Activated T-helper 9 cell treated with anti-CD3 and anti-CD28 coated beads, Interleukin-2, amount 50 U/mL, for 16 hours (primary cell): Measurements from ENCODE around the gene OR52H1.

Experiments
- DNase-seq: peaks from one replicate; pipeline ENCODE4 v3.0.0-alpha.2; 2020; ENCODE audit warnings: low read depth

OR52H1 gene

DNA sequence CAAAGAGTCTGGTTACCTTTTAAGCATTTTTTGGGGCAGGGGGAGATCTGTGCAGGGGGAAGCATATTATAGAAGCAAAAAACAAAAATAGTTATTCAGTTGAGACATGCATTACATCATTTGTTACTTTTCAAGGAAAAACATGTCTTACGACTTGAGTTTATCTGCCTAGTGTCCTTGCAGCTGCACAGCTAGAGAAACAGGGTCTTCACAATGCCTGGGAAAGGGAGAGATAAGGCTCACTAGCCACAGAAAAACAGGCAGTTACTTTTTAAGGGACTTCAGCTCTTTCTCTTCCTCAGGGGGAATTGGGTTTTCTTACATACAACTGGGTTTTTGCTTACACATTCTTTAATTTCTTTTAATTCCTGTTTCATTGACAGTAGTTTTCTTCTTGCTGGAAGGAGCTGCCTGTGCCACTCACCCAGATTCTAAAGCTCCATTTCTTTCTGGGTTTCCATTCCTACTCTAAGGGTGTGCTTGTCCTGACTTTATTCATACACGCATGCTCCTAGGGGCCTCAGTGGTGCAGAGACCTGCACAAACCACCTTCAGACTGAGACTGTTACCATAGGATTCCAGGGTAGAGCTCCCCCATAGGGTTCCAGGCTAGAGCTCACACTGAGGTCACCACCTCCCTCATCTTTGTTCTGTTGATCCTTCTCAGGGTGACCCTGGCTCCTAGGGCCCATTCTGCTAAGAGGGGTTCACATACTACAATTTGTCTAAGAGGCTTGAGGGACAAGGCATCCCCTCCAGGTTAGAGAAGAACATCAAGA, 17.1 kb downstream of the OR52H1 start:
- DNase-seq, result no peak

DNA sequence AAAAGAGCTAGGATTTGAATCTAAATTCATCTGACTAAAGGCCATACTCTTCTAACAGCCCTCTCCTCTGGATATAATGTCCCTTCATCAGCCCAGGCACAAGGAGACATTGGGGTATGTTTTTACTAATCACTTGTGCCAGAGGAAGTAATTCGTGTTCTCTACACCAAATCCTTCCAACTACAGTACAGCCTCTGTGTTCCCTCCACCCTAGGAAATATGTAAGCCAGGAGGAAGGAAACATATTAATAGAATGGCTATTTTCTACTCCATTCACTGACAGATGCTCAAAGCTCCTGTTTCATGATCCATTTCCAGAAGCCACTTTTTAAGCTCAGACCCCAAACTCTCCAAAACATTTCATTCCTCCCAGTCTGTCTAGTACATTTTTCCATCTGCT, 19.8 kb downstream of the OR52H1 start:
- no peak for DNase-seq

DNA sequence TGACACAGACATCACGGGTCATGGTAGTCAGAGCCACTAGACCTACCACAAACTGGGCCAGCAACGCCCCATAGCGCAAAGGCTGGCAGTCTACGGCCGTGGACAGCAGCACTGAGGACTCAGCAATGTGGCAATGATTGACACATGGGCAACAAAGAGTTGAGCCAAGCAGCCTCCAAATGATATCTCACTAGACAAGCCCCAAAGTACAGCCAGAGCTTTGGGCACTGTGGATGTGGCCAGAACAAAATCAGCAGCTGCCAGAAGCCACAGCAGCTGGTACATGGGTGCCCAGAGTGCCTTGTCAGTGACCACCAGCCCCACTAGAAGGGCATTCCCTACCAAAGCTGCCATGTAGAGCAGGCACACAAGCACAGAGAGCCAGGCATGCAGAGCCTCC, 20.6 kb downstream of the OR52H1 start:
- DNase-seq, result no peak

- DNase-seq, result no peak
These were observed 23.6 kb downstream of the OR52H1 start for GRCh38 chr11:5524756-5525155.

GRCh38 chr11:5522308-5522707, 26.0 kb downstream of the OR52H1 start:
- no peak for DNase-seq

DNA sequence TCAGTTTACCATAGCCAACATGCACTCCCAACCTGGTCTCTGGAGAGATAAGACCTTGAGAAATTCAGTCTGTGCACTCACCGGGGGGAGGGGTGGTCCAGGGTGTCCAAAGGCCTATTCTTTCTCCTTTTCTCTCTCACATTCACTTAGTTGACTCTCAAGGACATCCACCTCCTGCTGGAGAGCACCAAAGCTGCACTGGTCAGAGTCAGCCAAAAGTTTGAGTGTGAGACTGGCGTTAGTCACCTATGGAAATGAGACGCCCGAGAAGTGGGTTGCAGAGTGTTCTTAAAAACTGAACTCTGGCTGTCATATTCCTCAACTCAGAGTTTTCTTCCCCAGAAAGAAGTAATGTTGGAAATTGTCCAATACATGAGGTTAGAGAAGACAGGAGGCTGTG, 26.8 kb downstream of the OR52H1 start:
- no peak for DNase-seq

GRCh38 chr11:5516599-5516998, 31.7 kb downstream of the OR52H1 start, which contains the start of gene UBQLNL:
Gene UBQLNL (minus strand): TSS chr11:5516699. CDS start chr11:5516441, 258 bp downstream.
- DNase-seq, result no peak

- no peak for DNase-seq
These were observed 33.5 kb downstream of the OR52H1 start for GRCh38 chr11:5514841-5515240.

DNA sequence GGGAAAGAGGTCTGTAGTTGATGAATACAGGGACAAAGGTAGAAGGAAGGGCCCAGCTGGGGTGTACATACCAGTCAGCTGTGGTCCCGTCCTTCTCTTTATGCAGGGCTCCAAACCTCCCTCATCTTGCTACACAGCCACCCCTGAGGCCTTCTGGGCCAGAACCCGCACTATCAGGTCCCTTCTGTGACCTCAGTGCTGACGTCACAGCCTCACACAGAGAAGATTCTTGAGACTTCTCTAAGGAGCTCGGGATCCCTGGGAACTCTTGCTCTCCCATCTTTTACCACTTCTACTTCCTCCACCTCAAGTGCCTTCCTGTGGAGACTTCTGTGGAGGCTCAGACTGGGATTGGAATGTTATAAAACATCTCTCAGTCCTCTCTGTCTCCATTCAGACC, 38.5 kb downstream of the OR52H1 start, which contains the start of gene UBQLN3:
Gene UBQLN3 (minus strand): TSS at position 155 of the 400 bp plus-strand sequence. CDS start 399 bp downstream, outside the sequence.
- no peak for DNase-seq

- no peak for DNase-seq
These were observed 39.7 kb downstream of the OR52H1 start for GRCh38 chr11:5508605-5509004.

GRCh38 chr11:5507933-5508305, 40.4 kb downstream of the OR52H1 start:
- no peak for DNase-seq

DNA sequence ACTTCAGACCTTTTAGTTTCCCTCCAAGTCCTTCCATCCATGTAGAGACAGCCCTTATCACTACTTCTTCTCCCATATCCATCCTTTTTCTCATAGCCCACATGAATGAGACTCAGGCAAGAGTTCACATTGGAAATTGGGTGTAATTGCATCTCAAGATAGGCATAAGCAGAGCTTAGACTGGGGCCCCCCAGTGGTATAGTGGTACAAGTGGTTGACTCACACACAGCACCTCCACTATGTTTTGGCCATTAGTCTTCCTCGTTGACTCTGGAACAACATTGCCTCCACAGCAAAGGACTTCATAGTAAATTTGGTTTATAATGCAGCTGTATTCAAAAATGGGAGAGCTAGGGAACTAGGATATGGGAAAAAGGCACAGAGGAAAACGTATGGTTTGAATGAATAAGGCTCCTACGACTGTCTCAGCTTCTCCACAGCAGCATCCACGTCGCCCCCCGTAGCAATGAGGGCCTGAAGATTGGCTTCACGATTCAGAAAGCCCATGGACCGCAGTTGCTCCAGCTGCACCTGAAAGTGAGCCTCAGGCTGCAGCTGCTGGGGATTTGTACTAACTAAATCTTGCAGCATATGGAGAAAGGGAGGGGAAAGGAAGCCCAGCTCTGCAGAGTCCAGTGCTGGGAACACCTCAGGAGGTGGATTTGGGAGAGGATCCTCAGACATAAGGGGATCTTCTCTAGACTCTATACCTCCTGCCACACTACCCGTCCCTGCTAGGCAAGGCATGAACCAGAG, 41.0 kb downstream of the OR52H1 start:
- no peak for DNase-seq

- DNase-seq, result no peak
These were observed 42.8 kb downstream of the OR52H1 start for GRCh38 chr11:5505363-5506048.

- no peak for DNase-seq
These were observed 43.9 kb downstream of the OR52H1 start for GRCh38 chr11:5504403-5504921.

GRCh38 chr11:5500393-5500801, 47.9 kb downstream of the OR52H1 start:
- no peak for DNase-seq

DNA sequence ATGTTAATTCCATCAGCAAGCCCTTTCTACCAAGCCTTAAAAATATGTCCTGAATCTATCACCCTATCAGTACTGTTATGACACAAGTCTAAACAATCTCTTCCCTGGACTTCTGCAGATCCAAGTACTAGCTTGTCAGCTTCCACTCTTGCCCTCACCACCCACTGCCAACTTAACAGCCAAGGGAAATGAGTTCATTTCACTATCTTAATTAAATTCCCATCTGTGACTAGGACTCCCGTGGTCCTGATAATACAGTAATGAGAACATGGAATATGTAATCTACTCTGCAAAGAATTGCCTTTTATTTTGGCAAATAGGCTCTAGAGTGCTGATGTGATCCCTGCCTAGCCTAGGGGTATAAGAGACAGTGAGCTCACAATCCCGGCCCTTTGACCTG, 48.7 kb downstream of the OR52H1 start:
- DNase-seq, result no peak
